GM21786 (cell line): Measurements from ENCODE around the gene ADAMTS9.

Experiments
- ATAC-seq: cut with Tn5 transposase; IDR thresholded peaks from one replicate; pipeline ENCODE4 v1.9.1; 2021; ENCODE audit not compliant: unreplicated experiment

The ADAMTS9 gene

DNA sequence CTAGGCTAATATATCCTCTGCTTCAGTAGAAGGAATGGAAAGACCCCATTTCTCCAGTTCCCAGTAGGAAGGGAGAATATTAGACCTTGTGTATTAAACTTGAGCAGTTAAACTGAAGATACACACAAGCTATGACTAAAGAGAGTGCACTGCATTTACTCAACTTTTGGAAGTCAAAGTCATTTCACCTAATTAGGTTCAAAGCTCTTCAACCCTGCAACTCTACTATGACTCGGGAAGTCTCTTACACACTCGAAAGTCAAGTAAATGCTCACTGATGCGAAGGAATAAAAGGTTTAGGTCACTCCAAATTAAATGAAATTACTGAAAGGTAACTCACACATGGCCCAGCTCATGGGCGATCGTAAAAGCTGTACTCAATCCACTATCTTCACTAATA, 33.8 kb downstream of the ADAMTS9 start:
- no peak for ATAC-seq

DNA sequence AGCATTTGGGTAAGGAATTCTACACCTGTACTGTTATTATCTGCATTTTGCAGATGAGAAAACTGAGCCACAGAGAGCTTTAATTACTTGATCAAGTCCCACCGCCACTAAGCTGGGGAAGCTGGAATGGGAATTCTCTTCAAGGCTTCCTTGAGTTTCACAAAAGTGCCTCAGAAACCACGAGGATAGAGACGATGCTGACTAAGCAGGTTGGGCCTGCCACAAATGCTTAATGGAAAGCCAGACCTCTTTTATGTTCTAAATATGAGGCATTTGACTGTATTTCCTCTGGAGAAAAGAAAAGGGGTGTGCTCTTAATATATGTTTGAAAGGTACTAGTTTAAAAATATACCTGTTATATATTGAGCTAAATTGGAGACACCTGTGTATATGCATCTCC, 34.7 kb downstream of the ADAMTS9 start:
- no peak for ATAC-seq

DNA sequence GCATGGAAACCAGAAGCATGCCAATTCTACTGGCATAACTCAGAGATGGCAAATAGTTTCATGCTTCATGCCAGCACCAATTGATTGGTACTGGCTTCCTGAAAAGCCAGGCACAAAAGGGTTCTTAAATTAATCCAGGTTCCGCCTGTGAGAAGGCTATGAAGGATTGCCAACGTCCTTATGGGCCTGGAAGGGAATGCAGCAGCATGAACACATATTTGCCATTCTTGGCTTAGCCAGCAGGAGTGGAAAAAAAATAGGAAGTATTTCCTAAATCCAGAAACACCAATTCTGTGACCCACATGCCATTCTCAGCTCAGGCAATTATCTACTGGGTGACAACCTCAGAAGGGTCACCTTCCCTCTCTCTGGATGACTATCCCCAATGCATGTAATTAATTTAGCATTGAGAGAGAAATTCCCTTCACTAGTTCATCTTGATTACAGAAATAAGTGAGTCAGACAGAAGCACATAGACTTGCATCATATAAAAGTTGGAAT, 36.0 kb downstream of the ADAMTS9 start:
- no peak for ATAC-seq

DNA sequence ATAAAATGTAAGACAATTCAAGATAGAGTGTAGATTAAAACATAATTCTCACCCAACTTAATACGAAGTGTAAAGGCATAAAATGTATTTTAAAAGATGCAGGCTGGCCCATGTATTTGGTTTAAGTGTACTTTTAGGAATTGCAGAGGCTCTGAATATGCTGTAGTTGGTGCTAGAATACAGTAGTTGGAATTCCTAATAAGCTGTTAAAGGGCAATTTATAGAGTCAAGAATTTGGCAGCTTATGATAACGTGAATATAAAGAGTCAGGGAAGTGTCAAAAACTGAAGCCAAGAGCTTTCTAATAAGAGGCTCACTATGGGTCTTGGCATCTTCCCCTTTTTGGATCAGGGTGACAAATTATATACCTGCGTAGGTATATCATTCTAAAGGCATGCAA, 36.5 kb downstream of the ADAMTS9 start:
- ATAC-seq = no peak

DNA sequence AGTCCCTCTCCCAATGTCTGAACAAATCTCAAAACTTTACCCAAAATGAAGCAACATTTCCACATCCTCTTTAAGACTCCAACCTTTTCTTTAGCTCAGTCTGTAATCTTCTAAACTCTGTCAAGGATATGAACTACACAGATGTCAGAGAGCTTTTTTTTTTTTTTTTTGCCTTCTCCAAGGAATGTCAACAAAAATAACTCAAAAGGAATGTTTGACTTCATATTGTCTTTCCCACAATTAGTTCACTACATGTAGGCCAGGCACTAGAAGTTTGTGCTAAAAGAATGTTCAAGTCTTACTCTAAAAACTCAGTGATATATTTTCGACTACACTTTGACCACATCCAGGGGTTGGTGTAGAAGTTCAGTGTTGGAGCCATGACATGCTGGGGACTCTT, 37.1 kb downstream of the ADAMTS9 start:
- ATAC-seq = no peak

DNA sequence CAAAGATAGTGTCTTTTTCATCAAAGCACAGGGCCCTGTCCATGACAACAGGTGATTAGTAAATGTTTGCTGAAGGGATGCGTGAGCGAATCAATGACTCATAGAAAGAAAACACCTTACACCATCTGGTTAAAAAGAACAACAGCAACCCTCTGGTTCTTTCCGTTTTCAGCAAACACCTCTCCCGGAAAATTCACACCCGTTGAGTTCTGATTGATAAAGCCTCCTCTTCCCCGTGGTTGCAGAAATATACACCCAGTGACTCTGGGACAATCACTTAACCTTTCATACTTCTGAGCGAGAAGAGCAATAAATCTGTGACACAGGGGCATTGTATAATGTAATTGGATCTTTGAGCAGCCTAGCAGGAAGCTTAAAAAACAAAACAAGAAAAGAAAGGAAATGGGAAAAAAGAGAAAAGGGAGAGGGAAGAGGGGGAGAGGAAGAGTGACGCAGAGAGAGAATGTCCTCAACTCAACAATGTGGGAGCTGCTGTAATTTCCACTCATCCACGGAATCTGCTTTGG, 37.6 kb downstream of the ADAMTS9 start:
- no peak for ATAC-seq

DNA sequence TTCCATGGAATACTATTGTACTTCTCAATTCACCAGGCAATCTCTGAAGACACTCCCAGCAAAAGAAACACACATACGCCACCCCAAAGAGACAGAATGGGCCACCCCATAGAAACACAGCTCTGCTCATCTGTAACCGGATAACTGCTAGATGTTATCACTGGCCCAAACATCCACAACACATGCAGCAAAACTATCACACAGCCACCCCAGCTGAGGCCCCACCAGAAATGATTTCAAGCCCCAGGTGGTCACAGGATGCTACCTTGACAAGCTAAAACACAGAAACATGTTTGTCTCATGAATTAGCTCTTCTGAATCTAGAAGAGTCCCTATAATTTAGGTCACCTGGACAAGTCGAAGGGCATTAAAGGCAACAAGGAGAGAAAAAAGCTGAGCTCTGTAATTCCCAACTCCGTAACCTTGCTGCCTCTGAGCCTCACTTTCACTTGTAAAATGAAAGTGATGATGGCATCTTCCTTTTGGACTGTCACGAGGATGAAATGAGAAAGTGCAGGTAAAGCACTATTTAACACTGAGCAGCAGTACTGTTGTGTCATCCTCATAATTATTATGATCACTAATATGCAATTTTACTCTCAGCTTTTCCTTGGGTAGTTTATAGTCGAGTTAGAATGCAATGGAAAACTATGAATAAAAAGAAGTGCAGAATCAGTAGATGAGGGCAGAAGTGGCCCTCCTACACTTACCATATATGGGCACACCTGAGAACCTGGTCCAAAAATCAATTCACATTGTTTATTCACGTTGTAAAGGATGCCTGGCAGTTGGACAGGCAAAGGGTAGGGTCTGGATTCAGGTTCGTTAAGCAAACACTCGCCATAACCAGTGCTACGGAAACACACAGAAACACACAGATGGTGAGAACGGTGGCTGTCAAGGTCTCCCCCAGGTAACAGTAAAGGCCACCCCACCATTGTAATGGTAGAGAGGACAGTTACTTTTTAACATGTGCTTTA, 38.6 kb downstream of the ADAMTS9 start:
- no peak for ATAC-seq

DNA sequence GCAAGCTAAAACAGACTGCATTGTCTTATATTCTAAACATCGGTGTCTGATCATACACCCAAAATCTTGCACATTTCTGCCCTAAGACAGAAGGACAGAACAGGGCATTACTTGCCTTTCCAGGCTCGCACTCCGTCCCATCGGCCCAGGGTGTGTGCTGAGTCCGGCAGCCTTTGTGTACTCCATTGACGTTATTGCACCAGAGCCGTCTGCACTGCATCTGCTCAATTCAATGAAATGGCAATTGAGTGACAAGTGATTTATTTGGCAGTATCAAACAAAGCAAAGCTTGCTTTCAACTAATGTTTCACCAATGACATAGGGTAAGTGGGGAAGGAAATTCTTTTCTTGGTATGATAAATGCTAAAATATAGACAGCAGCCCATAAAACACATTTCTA, 40.0 kb downstream of the ADAMTS9 start:
- ATAC-seq = no peak

DNA sequence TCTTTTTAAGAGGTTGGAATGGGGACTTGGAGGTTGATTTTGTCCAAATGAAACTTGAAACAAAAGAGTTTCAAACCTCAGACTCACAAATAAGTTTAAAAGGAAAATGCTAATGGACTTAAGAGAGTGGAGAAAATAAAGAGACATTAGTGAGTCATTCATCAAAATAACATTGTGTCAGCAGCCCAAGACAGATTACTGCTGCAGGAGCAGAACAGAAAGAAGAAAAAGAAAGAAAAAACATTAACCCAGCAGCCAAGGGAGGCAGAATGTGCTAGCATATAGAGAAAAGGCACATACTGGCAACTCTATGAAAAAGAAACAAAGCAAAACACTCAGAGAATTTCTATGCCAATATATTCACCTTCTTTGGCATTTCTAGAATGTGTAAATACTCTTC, 42.6 kb downstream of the ADAMTS9 start:
- ATAC-seq = no peak

DNA sequence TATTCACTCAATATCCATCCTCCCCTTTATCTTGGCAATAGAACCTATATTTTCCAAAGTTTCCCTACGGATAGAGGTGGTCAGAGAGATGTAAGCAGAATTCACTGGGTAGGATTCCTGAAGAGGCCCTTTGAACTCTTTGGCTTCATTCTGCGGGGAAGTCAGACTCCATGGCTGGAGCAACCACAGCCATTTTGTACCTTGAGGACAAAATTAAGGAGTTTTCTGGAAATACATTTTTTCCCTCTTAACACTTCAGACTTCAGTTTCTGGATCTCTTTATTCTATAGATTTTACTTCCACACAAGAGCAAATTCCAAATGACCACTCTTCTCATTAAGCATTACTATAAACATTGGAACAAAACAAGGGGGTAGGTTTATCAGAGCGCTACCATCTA, 43.3 kb downstream of the ADAMTS9 start:
- ATAC-seq = no peak

DNA sequence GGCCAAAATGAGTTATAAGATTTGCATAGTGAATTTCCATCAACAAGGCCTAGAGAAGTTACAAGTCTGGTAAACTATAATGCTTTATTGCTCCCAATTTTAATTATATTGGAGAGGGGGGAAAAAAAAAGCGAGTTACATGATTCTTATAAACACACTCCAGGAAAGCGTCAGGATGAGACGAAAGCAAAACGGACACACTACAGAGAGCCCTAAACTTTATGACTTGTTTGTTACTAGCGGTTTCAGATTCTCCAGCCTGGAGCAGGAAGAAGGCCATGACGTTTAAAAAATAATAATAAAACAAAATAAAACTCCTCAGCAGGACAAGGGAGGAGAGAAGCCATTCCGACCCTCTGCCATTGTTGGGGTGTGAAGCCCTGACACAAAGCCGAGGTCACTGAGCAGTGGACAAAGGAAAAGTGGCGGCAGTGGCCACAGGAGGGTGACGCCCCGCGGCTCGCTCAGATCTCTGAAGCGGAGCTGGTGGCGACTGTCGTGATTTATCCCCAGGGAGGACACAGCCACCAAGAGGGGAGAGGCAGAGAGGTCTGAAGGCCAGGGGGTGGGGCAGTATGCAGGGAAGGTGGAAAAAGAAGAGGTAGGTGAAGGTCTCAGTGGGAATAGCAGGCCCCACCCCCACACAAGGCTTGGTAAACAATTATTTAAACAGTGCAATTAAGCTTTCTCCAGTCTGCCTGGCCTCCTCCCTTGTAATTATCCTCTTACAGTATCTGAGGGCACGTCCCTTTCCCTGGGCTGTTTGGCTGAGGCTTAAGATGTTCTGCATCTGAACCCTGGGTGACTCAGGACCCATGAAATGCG, 45.3 kb downstream of the ADAMTS9 start:
- ATAC-seq = no peak

DNA sequence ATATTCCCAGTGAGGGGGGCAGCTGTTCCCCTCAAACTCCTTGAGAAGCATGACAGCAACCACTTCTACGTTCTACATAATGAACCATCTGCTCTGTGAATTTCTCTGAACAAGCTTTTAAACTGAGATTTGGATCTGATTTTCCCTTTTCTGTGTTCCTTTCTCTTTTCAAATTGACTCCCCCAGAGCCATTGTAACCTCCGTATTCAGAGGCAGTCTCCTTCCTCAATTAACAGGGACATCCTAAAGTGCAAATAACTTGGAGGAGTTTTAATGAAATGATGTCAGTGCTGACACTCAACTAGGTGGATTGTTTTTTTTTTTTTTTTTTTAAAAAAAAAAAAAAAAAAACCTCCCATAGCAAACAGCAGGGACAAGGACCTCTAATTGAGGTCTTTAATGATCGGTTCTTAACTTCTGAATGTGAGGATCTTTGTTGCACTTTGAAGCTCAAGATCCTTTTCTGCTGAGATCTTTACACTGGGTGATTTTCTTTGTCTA, 48.8 kb downstream of the ADAMTS9 start:
- ATAC-seq = no peak

DNA sequence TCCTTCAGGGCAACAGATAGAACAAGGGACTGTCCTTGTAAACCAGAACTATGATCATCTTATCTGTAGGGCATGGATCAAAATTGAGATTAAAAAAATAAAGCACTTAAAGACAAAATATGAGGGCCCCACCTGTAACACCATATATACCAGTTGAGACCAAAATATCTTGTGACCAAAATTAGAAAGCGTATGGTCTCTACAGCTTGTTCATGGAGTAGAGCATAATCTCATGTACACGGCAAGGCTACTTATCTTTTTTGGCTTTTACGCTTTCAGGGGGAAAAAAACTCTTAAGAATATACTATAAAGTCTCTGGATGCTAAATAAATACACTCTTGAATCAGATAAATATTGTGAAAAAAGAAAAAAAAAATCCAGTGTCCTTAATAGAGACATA, 49.3 kb downstream of the ADAMTS9 start:
- no peak for ATAC-seq

DNA sequence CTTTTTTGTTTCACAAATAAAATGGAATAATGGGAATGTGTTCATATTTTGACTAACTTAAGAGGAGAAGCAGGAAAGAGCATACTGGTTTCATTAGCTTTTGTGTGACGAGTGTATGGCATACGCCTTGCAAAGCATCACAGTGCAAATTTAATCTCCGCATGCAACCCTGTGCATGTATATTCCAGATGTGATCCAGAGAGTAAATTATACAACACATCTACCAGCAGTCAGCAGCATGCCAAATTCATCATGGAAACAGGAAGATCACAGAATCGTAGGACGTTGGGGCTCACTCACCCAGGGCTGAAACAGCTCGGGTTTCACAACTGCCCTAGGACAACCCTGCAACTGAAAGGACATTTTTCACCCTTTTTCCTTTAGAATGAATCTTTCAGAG, 53.4 kb downstream of the ADAMTS9 start:
- no peak for ATAC-seq

DNA sequence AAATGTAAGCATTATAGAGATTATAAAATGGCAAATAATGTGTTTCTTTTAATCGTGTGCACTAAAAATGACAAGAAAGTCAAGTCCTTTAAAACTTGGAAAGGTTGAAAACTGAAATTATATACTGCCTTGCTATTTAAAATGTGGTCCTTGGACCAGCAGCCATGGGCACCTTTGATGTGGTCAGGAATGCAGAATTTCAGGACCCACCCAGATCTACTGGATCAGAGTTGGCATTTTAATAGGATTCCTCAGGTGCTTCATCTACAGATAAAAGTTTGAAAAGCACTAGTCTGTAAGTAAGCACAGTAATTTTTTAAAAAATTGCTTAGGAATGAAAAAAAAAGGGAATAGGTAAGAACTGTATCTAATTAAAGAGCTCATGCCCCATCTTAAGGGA, 55.8 kb downstream of the ADAMTS9 start:
- no peak for ATAC-seq

DNA sequence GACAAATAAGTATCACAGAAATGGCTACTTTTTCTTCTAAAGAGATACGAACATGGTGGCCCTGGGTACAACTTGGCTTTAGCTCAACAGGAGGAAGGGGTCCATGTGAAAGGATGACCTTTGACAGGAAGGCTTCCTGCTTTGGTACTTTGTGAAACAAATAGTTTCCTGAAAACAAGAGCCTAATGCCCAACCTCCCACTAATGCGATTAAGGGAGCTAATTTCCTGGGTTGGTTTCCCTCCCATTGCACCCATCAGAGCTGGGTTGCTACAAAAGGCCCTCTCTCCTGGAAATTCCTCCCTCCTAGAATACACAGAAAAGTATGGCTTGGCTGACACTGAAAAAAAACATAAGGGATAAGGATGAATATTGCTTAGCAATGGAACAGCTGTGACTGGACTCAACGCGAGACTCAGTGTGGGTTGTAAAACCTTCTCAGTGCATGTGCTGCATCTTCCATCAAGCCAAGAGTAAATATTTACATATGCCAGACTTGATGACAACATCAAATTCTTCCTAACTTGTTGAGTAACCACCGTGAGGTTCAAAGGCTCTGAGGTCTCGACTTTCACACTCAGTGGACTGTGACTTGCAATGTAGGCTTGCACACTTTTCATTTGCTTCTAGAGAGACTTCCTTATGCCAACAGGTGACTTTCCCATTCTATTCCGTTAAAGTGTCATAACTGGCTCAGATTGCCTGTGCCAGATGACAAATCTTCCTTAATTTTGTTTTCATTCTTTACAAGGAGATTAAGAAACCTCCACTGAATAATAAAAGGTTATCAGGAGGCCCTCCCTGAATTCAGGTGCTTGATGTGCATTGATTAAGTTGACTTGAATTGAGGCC, 60.1 kb downstream of the ADAMTS9 start:
- no peak for ATAC-seq

DNA sequence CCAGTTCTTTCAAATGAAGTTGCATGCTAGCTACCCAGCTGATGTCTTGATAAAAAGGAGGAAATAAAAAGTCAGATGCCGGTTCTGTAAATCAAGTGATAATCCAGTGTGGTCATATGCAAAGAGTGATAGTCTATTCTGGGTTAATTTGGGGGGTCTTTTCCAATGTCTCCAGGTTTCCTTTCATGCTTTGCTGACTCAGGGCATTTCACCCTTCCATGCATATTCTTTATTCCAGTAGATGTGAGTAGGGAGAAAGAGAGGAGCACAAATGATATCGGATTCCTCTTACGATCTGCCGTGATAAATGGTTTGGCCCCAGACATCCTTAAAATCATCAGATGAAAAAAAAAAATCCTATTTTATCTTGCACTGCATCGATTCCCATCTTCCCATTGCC, 60.8 kb downstream of the ADAMTS9 start:
- ATAC-seq = no peak

DNA sequence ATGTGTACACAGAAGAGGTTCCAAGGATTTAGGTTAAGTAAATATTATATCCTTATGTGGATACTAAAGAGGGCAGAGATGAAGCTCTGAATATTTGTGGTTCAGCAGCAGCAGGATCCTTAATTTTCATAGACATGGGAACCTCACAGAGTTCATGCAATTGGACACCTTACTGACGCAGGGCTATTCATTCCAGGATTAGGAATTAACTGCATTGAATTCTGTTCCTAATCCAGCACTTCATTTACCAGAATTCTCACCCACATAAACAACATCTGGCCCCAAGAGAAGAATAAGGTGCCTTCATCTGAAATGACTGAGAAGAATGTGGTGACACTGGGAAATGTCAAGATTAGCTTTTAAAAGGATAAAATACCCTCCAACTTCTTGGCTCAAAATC, 62.4 kb downstream of the ADAMTS9 start:
- no peak for ATAC-seq

DNA sequence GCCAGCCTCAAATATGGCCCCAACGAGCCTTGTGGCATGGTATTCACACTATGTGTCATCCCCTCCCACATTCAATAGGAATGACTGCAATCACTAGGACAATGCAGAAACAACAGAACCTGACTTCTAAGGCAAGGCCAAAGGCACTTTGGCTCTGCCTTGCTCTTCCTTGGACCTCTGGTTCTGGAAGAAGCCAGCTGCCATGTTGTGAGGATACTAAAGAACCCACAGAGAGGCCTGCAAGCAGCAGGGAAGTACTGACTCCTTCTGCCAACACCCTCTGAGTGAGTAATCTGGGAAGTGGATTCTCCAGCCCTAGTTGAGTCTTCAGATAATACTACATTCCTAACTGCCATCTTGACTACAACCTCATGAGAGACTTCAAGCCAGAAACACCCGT, 64.7 kb downstream of the ADAMTS9 start:
- ATAC-seq = no peak

DNA sequence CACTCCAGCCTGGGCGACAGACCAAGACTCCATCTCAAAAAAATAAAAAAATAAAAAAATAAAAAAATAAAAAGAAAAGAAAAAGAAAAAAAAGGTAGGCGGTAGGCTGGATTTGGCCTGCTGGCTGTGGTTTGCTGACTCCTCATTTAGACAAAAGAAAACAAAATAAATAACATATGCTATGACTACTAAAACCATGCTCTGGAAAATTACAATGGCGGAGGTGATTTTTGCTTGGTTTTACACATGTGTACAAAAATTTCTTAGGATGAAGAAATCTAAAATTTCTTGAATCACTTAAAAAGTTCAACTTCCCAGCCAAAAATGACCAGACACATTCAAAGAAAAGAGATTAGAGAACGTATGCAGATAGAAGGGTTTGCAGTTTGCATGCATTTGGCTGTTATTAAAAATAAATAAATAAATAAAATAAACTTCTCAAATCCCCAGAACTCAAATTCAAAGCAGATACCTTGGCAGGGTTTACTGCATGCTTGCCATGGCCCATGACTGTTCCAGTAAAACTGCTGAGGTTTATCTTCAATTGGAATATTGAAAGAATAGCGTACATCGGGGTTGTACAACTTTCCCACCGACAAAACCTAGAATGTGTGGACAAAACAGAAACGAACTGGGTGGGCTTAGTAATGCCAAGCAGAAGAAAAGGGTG, 65.9 kb downstream of the ADAMTS9 start:
- no peak for ATAC-seq
